HPDE6-E6E7 (cell line): Measurements from ENCODE around the gene CENATAC.
A peak's percentile ranks its signal among the peaks of the same experiment; 100 is the strongest.
"Not testable (repeated sequence)": the region's sequence is repeated elsewhere in the genome, so short reads cannot be mapped to it uniquely, and the experiment has no call there.

Experiments used
- DNase-seq: peaks from one replicate; pipeline ENCODE4 v3.0.0; 2011; ENCODE audit warnings: missing footprints; ENCODE audit errors: extremely low spot score

CENATAC gene

GRCh38 chr11:119026970-119027369 is 29.0 kb downstream of the CENATAC start:
- DNase-seq = no peak

GRCh38 chr11:119027561-119028345 is 29.8 kb downstream of the CENATAC start:
- DNase-seq = no peak

DNA sequence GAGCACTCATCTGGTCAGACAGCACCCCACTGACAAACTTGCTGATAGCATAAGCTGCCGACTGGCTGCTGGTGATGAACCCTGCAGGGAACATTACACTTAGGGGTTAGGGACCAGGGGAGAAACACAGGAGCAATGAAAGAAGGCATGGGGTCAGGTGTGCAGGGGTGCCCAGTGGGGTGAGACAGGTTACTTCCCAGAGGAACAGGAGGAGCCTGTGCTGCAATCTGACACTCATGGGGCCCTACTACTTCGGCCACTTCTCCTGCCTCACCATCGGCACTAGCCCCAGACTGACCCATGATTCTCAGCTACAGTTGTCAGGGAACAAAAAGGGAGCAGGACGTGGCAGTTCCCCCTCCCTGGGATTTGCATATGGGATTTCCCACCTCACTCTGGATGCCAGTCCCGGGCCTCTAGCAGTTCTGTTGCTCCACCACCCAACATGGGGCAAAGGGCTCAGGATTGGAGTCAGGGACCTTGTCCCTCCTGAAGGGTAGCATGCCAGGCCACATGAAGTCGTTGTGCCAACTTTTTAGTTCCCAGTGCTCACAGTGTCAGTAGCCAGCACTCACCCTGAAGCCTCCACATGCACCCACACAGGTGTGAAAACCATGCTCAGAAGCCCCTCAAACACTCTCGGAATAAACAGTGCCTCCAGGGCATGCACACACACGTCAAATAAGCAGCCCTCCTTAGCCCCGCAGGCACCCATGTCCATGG is 30.6 kb downstream of the CENATAC start:
- no peak for DNase-seq

DNA sequence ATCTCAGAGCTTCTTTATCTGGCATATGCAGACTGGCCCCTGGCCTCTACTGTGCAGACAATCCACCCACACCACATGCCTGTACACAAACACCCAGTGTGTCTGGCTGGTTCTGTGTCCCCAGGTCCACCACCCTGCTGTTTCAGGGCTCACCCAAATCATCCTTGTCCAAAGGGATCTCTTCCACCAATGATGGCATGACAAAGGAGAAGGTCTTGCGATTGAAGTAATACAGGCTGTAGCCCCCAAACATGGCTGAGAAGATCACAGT is 31.1 kb downstream of the CENATAC start:
- no peak for DNase-seq

GRCh38 chr11:119029340-119030028 is 31.5 kb downstream of the CENATAC start:
- no peak for DNase-seq

DNA sequence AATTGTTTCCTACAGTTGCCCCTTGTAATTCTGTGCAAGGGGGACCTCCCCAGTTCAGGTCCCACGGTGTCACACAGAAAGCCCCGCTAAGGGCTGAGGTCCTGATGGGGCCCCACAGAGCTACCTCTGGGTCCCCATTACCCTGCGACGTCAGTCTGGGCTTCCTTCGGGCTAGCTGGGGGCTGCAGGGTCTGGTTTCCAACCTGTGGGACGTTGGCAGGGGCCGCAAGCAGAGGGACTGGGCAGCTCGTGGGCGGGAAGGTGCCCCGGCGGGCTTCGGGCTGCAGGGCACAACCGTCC is 32.0 kb downstream of the CENATAC start:
- DNase-seq = no peak

DNA sequence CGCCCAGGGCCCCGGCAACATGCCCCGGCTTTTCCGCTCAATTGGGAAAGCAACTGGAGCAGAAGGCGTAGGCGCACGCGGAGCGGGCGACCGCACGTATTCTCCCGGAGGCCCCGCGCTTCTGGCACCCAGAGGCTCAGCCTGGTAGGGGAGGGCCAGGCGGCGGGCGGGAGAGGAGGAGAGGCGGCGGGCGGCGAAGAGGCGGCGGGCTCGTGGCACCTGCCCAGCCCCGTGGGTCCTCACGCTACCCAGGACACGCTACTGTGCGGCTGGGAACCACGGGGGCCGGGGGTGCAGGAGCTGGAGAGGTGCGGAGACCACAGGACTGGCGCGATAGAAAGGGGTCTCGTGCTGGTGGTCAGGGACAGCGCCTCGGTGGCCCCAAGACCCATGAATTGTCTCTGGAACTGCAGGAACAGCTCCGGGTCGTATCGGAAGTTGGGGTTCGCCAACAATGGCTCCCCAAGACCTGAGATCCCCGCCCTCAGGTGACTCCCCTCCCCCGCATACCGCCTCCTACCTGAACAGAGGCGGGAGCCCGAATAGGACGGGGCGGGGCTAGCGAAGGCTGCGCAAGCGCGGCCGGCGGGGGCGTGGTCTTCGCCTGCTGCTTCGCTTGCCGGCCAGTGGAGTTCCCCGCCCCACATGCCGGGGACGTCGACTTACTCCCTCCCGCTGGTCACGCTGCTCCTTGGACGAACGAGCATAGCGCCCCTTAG is 32.5 kb downstream of the CENATAC start, which contains the start of gene SLC37A4:
Gene SLC37A4 (minus strand): TSS at position 549 of the 719 bp plus-strand sequence.
- peak; percentile 98 for DNase-seq

- no peak for DNase-seq
Measured at GRCh38 chr11:119031912-119032280, 34.0 kb downstream of the CENATAC start.

- not testable (repeated sequence) for DNase-seq
Measured at GRCh38 chr11:119033421-119033820, 35.5 kb downstream of the CENATAC start.

- no peak for DNase-seq
Measured at GRCh38 chr11:119034813-119035212, 36.9 kb downstream of the CENATAC start.

DNA sequence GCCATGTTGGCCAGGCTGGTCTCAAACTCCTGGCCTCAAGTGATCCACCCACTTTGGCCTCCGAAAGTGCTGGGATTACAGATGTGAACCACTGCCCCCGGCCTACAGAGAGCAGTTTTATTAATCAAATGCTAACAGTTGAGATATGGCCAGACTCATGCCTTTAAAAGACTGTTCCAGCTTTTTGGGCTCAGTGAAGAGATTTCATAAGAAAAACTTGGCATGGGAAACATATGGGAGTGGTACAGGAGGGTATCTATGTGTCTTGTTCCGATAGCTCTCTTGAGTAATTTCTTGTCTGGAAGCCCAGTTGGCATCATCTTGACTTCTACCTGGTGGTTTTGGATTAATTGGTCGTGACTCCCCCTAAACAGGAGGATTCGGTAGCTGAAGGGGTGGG is 40.9 kb downstream of the CENATAC start:
- no peak for DNase-seq

DNA sequence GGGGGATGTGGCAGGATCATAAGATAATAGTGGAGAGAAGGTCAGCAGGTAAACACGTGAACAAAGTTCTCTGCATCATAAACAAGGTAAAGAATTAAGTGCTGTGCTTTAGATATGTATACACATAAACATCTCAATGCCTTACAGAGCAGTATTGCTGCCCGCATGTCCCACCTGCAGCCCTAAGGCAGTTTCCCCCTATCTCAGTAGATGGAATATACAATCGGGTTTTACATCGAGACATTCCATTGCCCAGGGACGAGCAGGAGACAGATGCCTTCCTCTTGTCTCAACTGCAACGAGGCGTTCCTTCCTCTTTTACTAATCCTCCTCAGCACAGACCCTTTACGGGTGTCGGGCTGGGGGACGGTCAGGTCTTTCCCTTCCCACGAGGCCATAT is 41.5 kb downstream of the CENATAC start:
- not testable (repeated sequence) for DNase-seq

DNA sequence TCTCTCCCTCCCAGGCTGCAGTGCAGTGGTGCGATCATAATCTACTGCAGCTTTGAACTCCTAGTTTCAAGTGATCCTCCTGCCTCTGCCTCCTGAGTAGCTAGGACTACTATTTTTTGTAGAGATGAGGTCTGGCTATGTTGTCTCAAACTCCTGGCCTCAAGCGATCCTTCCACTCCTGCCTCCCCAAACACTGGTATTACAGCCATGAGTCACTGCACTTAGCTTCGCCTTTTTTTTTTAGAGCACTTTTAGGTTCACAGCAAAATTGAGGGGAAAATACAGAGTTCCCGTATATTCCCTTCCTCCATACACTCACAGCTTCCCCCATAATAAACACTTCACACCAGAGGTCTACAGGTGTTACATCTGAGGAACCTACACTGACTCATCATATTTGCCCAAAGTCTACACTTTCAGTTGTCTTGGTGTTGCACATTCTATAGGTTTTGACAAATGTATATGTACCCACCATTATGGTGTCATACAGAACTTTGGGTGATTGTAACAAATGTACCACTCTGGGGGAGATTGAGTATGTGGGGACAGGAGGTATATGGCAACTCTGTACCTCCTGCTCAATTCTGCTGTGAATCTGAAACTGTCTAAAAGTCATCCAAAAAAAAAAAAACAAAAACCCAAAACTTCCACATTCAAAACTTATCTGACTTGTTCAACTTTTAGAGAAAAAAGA is 44.0 kb downstream of the CENATAC start:
- DNase-seq = no peak

DNA sequence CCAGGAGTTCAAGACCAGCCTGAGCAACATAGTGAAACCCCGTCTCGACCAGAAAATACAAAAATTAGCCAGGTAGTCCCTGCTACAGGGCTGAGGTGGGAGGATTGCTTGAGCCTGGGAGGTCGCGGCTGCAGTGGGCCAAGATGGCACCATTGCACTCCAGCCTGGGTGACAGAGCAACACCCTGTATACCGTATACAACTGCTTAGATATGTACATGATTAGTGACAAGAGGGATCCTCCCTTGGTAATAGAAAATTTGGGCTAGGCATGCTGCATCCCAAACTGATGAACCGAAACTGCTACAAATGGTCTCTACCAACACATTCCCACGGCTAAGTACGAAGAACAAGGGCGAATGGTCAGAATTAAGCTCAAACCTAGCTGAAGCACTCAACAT is 45.0 kb downstream of the CENATAC start:
- no peak for DNase-seq

- DNase-seq = no peak
Measured at GRCh38 chr11:119044708-119045107, 46.8 kb downstream of the CENATAC start.

GRCh38 chr11:119046489-119046888 is 48.6 kb downstream of the CENATAC start:
- DNase-seq = no peak

DNA sequence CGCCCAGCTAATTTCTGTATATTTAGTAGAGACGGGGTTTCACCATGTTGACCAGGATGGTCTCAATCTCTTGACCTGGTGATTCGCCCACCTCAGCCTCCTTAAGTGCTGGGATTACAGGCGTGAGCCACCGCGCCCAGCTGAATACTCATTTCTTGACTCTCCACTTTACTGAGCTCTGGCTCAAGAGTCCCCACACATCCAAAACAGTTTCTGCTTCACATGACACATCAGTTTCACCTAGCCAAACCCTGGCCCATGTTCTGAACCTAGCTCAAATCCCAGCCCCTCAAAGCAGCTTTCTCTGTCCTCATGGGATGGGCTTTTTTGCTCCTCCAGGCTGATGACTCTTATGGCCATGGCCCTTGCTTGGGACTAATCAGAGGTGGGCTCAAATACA is 49.3 kb downstream of the CENATAC start:
- no peak for DNase-seq

- no peak for DNase-seq
Measured at GRCh38 chr11:119048644-119049043, 50.7 kb downstream of the CENATAC start.

DNA sequence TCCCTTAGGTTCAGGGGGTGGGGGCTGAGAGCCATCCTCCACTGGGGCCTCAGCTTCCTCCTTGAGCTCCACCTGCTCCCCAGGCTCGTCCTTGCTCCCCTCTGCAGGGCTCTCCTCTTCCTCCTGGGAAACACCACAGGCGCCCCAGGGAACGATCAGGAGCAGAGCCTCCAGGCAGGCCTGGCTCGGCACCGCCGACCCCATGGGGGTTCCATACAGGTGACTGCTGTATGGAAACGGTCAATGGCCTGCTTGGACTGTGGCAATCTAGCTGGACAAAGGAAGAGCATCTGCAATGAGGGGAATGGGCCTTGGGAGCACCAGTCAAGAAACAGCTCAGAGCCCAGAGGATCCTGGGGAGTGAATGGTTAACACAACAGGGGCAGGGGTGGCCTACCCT is 51.1 kb downstream of the CENATAC start:
- no peak for DNase-seq

DNA sequence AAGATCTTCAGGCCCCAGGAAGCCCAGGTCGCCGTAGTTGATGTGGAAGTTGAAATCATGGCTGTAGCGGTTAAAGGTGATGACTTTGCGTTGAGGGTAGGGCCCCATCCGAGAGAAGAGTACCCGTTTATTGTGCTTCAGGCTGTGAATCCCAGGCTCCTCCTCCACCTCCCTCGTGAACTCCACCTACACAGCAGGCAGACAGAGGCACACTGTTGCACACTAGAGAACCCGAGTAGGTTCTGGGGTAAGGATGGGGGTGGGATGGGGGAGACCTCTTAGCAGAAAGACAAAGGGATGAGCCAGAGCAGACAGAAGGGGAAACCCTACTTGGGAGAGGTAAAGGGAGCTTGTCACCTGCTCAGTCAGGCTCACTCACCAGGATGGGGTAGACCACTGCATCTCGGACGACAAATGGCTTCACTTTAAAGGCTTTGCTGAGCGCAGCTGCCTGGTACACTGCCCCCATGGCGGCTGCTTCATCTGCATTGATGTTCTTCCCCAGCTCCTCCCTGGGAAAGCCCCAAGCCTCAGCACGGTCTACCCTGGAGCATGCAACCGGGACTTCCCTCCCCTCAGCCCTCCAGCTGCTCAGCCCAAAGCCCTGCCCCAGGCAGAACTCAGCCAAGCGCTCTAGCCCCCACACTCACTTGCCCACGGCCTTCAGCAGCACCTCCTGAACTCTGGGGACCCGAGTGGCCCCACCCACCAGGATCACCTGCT is 53.7 kb downstream of the CENATAC start:
- no peak for DNase-seq

DNA sequence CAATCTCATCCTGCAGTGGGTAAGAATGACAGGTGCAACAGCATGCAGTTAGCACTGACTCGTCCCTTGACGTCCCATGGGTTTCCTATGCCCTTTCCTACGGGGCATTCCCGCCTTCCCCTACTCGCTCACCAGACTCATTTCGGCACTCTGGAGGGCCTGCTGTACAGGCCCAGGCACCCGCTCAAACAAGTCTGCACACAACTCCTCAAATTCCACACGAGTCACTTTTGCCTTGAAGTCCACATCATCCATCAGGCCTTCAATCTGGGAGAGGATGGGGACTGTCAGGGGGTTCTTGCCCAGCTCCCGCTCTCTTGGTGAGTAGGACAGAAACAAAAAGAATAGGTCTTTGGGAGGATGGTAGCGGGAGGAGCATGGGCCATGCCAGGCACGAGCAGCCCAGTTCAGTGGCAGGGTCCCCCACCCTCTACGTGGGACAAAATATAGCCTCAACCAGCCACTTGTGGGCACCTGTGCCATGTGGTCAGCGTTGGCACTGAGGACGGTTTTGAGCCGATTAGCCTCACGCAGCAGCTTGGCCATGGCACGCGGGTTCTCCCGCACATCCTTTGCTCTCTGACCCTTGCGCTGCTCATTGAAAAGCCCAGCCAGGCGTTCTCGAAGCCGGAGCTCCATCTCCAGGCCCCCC is 54.4 kb downstream of the CENATAC start:
- DNase-seq = no peak
